ENCODE results near the gene ADORA1.

ADORA1 gene

DNA sequence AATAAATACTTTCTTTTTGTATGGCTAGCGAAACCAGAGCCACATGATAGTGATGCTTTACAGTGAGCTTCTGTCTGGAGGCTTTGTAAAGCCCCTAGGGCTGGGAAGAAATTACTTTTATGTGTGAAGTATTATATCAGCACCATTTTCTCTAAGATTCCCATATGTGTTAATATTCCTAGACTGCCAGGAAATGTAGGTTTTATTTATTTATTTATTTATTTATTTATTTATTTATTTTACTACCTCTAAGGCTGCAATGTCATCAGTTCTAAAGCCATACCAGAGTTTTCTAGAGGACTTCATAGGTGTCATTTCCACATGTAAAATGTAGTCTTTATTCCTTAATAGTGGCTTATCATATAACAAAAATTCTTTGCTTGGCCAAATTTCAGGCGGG lies 63.4 kb downstream of the ADORA1 start:
- DNase-seq: no peak

DNA sequence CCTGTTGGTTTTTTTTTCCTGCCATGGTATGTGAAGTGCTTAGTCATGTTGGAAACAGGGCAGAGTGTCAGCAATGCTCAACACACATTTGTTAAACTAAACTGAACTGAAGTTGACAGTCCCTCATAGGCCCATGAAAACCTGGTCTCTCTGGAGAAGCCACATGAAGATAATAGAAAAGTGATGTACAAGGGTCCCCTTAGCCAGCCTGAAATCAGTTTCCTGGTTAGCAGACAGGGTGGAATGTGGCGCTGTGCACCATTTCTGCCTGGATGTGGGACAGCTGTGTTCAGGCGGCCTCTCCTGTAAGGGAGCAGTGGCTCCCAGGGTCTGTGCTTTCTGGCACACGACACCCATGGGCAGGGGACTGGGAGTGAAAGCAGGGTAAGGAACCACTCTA lies 68.8 kb downstream of the ADORA1 start:
- DNase-seq: no peak

DNA sequence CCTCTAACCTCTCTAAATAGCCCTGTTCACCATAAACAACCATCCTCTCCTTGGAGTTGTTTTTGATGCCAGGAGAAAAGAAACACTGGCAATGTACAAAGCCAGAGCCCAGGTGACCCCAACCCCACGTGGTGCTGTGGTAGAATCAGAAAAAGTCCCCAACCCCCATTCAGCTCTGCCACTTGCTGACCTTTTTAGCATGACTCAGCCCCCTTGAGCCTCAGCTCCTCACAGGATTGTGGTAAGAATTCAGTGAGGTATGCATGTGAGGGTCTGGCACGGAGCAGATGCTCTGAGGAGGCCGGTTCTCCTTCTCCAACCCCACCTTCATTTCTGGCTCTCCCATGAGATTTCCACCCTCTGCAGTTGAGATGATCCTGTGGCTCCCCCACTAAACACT lies 70.1 kb downstream of the ADORA1 start:
- no peak for DNase-seq

DNA sequence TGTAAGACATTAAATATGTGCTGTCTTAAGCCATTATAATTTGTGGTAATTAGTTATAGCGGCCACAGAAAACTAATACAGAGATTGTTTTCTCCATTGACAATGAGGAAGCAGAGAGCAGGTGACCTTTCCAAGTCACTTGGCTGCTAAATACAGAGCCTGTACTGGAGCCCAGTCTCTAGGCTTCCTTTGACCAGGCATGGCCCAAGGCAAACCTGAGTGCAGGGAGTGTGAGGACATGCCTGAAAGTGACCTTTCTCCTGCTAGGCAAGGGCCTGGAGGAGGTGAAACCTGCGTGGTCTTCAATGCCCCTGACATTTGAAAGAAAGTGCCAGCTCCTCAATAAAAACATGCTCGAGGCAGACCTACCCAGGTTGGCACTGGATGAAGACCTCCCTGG lies 71.5 kb downstream of the ADORA1 start:
- no peak for DNase-seq

DNA sequence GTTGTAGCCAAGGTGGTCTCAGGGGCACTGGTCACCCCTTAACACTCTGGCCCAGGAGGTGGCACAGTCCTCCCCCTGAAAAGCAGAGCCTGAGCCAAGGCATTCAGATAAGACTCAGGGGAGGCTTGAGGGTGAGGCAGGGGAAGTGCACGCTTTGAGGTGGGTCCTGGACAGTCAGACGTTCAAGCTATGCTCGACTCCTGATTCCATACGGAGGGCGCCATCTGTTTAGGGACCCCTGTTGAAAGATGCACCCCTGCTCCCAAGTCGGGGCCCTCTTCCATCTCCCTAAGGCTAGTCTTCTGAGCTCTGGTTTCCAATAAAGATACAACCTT lies 71.9 kb downstream of the ADORA1 start:
- no peak for DNase-seq

DNA sequence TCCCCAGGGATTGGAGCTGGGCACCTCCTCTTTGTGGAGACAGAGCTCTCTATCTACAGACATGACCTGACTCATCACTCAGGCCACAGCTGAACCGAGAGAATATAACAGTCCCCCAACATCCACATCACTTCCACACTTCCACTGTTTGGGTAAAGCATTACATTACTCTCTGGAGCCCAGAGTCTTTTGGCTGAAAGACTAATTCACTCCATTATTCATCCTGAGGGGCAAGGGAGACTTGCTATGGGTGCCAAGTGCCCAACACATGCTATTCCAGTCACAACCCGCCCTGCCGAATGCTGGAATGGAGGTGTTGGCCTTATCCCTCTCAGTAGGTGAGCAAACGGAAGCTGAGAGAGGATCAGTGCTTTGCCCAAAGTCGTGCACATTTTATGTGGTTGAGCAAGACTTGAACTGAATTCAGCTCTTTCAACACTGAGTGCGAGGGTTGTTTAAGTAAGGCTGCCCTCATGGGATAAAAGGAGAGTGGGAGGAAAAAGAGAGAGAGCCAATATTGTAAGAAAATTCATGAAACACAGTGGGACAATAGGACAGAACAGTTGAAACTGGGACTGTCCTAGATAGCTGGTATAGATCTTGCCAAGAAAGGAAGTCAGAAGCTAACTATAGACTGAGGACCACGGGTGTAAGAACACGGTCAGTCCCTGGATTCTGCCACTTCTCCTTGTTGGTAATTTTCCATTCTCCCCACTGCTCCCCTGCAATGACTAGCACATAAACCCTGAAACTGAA lies 72.5 kb downstream of the ADORA1 start:
- no peak for DNase-seq

DNA sequence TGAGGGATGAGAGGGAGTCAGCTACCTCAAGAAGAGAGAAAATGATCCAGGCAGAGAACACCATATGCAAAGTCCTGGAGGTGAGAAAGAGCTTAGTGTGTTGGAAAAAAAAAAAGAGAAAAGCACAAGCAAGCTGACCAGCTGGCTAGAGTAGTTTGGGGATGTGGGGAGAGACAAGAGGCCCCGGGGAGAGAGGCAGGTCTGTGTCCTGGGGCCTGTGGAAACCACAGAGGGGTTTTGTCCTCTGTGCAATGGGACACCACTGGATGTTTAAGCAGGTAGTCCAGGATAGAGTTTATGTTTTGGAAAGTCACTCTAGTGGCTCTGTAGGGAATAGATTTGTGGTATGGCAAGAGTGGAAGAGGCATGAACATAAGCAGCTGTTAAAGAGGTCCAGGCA lies 73.4 kb downstream of the ADORA1 start:
- DNase-seq: no peak

DNA sequence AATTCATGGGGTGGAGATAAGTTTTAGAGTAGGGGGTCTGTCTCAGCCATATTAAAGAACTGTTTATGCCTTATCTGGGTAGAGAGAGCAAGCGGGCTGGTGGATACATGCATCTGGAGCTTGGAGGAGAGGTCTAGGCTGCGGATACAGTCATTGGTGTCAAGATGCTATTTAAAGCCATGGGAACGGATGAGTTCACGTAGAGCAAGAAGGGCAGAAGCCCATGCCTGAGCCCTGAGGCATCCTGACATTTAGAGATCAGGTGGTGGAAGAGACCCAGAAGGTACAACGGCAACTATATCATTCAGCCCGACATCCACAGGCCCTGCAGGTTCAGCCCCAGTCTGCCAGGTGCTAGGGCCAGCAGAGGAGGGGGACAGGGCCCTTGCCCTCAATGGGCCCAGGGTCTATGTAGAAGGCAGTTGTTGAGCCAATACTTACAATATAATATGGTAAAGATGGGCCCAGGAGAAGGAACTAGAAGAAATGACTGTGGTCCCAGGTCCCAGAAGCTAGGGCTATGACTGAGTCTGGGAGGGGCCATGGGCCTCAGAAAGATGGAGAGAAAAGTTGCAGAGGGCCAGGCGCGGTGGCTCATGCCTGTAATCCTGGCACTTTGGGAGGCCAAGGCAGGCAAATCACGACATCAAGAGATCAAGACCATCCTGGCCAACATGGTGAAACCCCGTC lies 74.1 kb downstream of the ADORA1 start:
- DNase-seq: no peak

DNA sequence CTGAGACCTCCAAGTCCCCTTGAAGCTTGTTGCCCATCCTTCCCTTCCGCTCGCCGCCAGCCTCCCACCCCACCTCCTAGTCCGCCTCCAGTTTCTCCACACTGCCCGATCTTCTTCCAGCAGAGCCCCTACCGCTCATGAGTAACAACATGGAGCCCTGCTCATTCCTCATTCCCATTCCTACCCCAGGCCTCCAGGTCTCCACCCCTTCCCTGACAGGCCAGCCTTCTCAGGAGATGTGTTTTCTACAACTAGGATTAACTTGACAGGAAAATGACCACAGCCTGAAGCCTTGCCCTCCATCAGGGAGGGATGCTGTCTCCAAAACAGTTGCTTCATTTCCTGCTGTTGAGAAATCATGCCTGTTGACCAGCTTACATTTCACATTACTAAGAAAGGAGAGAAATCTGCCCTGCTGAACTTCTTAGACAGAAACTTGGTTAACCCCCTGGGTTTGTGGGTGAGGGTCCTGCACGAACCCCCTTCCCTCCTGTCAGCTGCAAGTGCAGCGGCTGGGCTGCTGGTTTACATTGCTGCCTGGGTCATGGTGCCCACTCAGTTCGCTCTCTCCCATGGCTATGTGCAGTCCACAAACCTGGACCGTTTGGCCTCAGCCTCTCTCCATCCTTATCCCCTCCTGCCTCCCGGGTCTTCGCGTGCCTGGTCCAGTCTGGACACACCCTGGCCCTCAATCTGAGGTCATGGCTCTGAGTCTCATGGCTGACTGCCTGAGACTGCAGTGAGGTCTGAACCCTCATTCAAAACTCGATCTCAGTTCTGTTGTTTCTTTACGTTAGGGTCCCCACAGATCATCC lies 75.1 kb downstream of the ADORA1 start:
- DNase-seq: no peak

DNA sequence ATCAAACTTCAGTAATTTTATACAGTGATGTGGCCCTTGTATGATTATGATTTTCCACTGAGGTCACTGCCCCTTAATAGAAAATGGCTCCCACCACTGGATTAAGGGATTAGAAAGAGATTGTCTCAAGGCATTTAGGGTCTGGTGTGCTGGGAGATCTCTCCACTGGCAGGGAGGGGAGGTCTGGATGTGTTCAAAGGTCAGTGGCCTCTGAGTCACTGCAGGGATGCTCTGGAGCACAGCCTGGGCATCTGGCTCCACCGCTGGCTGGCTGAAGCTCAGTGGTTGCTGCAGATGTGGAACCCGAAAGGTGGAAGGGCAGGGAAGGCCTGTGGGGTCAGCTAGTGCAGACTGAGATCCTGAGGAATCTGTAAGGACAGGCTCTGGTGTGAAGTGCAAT lies 77.2 kb downstream of the ADORA1 start:
- DNase-seq: no peak

DNA sequence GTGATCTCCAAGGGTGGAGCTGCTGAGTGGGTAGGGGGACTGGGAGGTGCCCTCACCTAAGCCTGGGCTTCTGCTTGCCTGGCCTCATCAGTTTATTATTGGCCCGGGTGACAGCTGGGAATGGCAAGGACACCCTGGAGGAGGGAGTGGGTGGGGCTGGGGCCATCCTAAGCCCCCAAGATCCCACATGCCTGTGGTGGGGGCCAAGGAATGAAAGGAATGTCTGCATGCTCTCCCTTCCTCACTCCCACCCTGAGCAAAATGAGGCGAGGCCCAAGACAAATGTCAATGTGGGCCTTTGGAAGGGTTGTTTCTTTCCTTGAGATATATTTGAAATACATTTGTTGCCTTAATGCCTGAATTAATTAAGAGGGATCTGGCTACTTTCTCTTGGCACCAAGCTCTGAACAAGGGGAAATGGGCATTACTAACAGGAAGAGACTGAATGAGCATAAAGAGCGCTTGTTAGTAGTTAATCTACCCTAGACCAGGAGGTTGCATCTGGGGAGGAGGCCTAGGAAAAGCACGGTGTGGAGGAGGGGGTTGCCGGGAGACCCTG lies 78.7 kb downstream of the ADORA1 start:
- DNase-seq: no peak

DNA sequence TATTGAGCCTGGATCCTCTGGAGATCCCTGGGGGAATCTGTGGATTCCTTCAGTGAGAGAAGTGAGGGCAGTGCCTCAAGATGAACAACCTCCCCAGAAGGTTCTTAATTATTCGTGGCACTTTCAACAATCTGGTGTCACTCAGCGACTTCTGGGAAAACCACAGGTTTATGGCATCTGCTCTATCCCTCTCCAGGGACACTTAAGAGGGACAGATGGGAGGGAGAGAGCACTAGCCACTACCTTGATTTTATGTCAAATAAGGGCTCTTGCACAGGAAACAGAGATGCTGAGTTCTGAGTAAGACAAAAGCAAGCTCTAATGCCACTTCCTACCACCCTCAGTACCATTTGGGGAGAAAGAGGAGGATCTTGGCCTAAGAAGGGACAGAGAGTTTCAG lies 80.2 kb downstream of the ADORA1 start:
- no peak for DNase-seq

DNA sequence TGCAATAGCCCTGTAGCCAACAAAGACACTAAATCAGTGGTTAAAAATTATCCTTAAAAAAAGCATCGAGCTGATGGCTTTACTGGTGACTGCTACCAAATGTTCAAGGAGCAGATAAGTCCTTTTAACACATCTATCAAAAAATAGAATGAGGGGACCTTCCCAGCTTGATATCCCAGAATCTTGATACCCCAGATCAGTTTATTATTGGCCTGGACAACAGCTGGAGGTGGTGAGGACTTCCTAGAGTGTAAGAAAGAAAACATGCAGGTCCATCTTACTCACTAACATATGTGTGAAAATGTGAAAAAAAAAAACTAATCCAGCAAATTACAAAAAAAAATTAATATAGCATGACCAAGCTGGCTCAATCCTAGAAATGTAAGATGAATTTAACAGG lies 80.7 kb downstream of the ADORA1 start:
- no peak for DNase-seq

DNA sequence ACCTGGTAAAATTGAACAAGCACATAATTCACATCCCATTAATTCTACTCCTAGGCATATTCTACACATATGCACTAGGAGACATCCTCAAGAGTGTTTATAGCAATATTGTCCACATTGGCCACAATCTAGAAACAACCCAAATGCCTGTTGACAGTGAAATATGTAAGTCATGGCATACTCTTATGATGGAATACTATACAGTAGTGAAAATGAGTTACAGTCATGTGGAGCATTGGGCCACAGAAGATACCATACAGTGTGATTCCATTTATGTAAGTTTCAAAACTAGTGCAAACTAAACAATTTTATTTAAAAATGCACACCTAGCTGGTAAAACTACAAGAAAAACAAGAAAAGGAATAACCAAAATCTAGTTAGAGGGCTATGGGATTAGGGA lies 82.8 kb downstream of the ADORA1 start:
- DNase-seq: no peak

DNA sequence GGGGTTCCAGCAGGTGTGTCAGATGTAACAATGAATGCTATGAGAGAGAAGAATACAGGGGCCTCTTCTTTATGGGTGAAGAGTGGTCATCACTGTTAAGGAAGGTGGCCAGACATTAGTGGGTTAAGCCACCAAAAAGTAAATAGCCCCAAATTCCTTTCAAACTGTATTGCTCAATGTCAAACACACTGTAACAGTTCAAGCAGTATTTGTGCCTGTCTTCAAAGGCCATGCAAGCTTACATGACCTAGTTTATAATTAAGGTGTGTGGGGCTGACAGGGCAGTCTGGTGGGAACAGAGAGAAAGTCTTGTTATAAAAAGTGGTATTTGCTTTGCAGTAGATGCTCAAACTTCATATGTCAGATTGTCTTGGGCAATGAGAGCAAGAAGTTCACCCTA lies 83.5 kb downstream of the ADORA1 start:
- DNase-seq: no peak

DNA sequence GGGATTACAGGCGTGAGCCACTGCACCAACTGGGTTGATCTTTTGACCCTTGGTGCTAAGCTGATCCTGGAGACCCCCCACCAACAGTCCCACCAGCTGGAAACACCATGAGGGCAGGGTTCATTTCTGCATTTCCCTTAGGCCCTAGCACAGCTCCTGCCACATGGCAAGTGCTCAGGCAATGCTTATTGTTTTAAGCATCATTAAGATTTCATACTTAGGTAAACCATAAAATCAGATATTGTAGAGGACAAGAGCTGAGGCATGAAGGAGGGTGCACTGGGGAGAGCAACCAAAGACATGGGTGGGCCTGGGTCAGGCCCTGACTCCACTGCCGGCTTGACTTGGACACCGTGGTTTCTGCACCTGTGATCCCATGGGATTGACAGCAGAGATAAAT lies 84.3 kb downstream of the ADORA1 start:
- no peak for DNase-seq

DNA sequence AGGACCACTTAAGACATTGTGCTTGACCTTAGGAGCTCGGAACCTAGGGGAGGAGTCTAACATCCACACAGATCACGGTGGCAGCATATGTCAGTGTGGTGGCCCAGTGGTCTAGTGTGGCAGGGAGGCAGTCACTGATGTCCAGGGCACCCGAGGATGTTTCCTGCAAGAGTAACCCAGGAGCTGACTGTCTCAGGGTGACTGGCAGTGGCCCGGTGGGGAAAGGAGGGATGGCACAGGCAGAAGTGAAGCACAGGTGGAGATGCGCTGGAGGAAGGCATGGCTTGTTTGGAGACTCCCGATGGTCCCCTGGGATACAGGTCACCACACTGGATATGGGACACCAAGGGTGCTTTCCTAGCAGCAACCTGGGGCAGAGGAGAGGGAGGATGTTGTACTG lies 85.6 kb downstream of the ADORA1 start:
- no peak for DNase-seq

DNA sequence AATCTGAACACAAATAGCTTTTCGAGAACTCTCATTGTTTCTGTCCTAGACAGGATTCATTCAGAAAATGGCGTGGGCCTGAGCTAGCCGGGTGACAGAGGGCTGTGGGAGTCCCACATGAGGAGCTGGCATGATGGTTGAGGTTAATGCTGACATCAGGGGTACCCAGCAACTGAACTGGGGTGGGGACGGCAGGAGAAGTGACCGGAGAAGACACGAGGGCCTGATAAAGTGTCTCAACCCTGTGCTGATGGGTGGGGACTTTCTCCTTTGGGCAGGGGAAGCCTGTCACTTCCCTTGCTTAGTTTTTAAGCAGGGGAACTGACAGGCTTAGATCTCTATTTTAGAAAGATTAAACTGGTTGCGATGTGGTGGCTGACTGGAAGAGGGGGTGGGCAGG lies 87.3 kb downstream of the ADORA1 start:
- no peak for DNase-seq

DNA sequence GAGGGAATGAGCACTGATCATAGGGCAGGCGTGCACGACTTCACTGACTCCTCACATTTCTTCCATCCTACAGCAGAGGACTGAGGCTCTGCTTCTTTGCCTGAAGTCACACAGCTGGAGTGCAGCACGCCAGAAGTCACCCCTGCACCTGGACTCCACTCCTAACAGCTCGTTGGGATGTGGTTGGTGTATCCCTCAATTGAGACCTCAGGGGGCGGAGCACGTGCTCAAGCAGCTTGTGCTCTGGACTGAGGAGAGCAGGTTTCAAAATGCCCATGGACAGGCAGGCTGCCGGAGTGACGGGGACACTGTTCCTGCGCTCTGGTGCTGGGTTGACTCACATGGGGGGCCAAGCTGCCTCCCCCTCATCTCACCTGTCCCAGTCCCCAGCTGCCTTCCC lies 88.0 kb downstream of the ADORA1 start:
- DNase-seq: no peak

DNA sequence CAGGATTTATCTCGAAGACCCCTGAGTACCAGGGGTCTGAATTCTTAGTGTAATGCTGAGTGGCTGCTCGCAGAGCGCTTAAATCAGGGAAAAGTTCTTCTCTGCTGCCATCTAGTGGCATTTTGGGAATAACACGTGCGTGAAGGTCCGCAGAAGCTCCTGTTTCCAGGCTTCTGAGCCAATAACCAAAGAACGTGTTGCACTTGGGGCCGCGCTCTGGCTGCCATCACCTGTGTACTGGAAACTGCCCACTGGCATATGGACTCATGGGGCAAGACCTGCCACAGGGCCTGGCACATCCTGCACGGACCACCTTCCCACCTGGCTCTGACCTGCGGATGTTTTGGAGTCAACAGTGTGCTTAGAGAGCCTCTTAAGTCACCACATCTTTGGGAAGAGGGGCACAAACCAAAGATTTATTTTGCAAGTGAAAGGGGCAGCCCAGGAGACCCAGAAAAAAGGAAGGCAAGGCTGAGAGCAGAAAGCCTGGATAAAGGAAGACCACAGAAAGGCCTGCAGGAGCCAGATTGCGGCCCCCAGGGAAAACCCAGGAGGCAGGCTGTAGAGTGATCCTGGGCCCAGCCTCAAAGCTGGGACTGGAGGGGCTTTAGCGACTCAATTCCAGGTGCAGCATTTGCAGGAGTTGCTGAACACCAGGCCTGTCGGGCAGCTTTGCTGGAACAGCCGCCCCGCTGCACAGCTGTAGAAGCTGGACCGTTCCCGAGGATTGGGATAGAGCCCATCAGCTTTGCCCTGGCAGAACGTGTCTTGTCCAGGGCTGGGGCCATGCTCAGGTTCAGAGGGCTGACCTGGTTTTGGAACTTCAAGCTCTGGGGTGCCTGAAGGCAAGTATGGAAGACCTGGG lies 89.0 kb downstream of the ADORA1 start:
- DNase-seq: peak; percentile 20

Measured in activated CD4-positive, alpha-beta T cell treated with anti-CD3 and anti-CD28 coated beads for 1 hour (primary cell).